ENCODE measurements around the gene MCM3.

The MCM3 gene

GRCh38 chr6:52251113-52251512, 33.4 kb downstream of the MCM3 start:
- Histone ChIP-seq H3K9me3 (ENCODE audit: insufficient read depth, low read length) (no peaks in the 10 kb centered on the region), H3K4me3 (ENCODE audit: low read length) (no peak overlapping the region)

DNA sequence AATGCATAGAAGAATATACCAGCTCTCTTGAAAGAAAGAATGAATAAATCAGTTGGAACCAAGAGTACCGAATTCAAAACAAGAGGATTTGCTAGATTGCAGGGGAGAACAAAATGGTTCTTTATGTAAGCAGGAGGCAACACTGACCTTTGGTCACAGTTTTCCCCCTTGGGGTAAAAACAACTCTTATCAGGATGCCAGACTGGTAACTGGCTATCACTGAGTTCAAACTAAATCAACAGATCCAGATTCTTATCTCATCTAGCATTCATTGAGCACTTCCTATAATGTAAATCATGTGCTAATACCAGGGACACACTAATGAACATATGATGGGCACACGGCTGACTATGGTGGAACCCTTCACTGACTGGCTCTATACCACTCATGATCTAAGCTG, 35.5 kb downstream of the MCM3 start:
- Histone ChIP-seq H3K9ac (ENCODE audit: low read length) (no peak overlapping the region), H2AFZ (ENCODE audit: low read depth, low read length) (no peak overlapping the region), H3K4me3 (ENCODE audit: low read length) (no peak overlapping the region), H3K79me2 (ENCODE audit: low read length) (no peaks in the 10 kb centered on the region), H3K36me3 (replicated peaks; ENCODE audit: low read depth, low read length) (no peaks in the 10 kb centered on the region), H3K9me3 (ENCODE audit: insufficient read depth, low read length) (no peaks in the 10 kb centered on the region), H3K27me3 (ENCODE audit: low read depth, low read length) (peaks cover 55% of the 10 kb centered on the region), H3K4me1 (ENCODE audit: low read length) (peaks cover 18% of the 10 kb centered on the region), H3K4me2 (ENCODE audit: low read length) (no peak overlapping the region), H3K27ac (ENCODE audit: low read length) (no peak overlapping the region), H4K20me1 (ENCODE audit: insufficient read depth, low read length) (no peaks in the 10 kb centered on the region)
- no peak for TF ChIP-seq EZH2phosphoT487 (IDR thresholded peaks at IDR 0.05; ENCODE audit: low read depth)
- TF ChIP-seq CTCF (IDR thresholded peaks at IDR 0.05; ENCODE audit: low read depth, low read length) = no peak

More at GRCh38 chr6:52251113-52251512, 33.4 kb downstream of the MCM3 start:
- no peak for TF ChIP-seq CTCF (IDR thresholded peaks at IDR 0.05; ENCODE audit: low read depth, low read length)
- no peak for TF ChIP-seq EZH2phosphoT487 (IDR thresholded peaks at IDR 0.05; ENCODE audit: low read depth)
- no peaks in the 10 kb centered on the region for H3K36me3 ChIP-seq (replicated peaks; ENCODE audit: low read depth, low read length)
- no peak overlapping the region for H3K27ac ChIP-seq (ENCODE audit: low read length)
- no peaks in the 10 kb centered on the region for H4K20me1 ChIP-seq (ENCODE audit: insufficient read depth, low read length)
- H2AFZ ChIP-seq (ENCODE audit: low read depth, low read length) = no peak overlapping the region
- no peak overlapping the region for H3K9ac ChIP-seq (ENCODE audit: low read length)
- H3K79me2 ChIP-seq (ENCODE audit: low read length) = no peaks in the 10 kb centered on the region
- peaks cover 28% of the 10 kb centered on the region for H3K4me1 ChIP-seq (ENCODE audit: low read length)
- H3K27me3 ChIP-seq (ENCODE audit: low read depth, low read length) = peaks cover 59% of the 10 kb centered on the region
- peak overlapping the region; percentile 29 for H3K4me2 ChIP-seq (ENCODE audit: low read length)

DNA sequence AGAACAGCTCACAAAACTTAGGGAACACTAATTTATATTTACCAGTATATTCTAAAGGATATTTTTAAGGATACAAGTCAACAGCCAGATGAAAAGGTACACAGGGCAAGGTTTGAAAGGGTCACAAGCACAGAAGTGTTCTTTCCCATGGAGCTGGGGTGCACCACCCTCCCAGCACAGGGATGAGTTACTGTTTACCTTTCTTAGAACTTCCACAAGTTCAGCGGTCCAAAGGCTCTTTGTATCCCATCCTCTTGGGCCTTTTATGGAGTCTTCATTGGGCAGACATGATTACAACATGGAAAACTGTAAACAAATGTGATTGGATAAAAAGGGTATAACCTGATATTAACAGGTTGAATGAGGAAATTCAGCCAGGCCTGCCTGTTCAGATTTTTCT, 39.1 kb downstream of the MCM3 start:
- Histone ChIP-seq H3K9ac (ENCODE audit: low read length) (no peak overlapping the region), H3K79me2 (ENCODE audit: low read length) (no peaks in the 10 kb centered on the region), H4K20me1 (ENCODE audit: insufficient read depth, low read length) (no peaks in the 10 kb centered on the region), H3K27me3 (ENCODE audit: low read depth, low read length) (peaks cover 52% of the 10 kb centered on the region), H2AFZ (ENCODE audit: low read depth, low read length) (no peak overlapping the region), H3K4me1 (ENCODE audit: low read length) (peaks cover 3% of the 10 kb centered on the region), H3K4me3 (ENCODE audit: low read length) (no peak overlapping the region), H3K4me2 (ENCODE audit: low read length) (no peak overlapping the region), H3K36me3 (replicated peaks; ENCODE audit: low read depth, low read length) (no peaks in the 10 kb centered on the region), H3K27ac (ENCODE audit: low read length) (no peak overlapping the region), H3K9me3 (ENCODE audit: insufficient read depth, low read length) (no peaks in the 10 kb centered on the region)
- TF ChIP-seq EZH2phosphoT487 (IDR thresholded peaks at IDR 0.05; ENCODE audit: low read depth) (no peak), CTCF (IDR thresholded peaks at IDR 0.05; ENCODE audit: low read depth, low read length) (no peak)

DNA sequence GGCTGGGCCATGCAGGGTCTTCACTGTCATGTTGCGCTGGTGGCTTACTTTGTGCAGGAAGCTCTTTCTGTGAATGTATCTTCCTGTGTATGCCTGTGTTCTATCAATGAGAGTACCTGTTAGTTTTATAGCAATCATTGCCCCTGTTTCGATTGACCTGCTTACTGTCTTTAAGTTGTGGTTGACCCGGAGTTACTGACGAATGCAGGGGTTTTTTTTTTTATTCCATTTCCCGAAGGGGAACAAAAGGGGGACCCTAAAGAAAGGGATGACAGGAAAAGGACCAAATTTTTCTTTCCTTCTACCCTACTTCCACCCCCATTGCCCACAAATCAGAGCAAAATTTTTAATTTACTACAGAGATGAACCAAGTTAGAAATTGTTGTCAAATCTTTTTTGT, 40.1 kb downstream of the MCM3 start, which contains the start of gene IL17F:
Gene IL17F (minus strand): TSS at position 101 of the 400 bp plus-strand sequence. CDS start 71 bp downstream, at position 30.
- H3K27me3 ChIP-seq (ENCODE audit: low read depth, low read length) = peaks cover 47% of the 10 kb centered on the region
- no peak within 1 kb of the TSS for H3K4me3 ChIP-seq (ENCODE audit: low read length)
- H3K79me2 ChIP-seq (ENCODE audit: low read length) = no peaks in the 10 kb centered on the region
- H3K27ac ChIP-seq (ENCODE audit: low read length) = no peak within 1 kb of the TSS
- H4K20me1 ChIP-seq (ENCODE audit: insufficient read depth, low read length) = no peaks in the 10 kb centered on the region
- H3K9ac ChIP-seq (ENCODE audit: low read length) = no peak within 1 kb of the TSS
- TF ChIP-seq CTCF (IDR thresholded peaks at IDR 0.05; ENCODE audit: low read depth, low read length) (no peak), EZH2phosphoT487 (IDR thresholded peaks at IDR 0.05; ENCODE audit: low read depth) (no peak)
- H3K9me3 ChIP-seq (ENCODE audit: insufficient read depth, low read length) = no peaks in the 10 kb centered on the region
- H3K4me1 ChIP-seq (ENCODE audit: low read length) = no peaks in the 10 kb centered on the region
- H2AFZ ChIP-seq (ENCODE audit: low read depth, low read length) = no peak within 1 kb of the TSS
- H3K4me2 ChIP-seq (ENCODE audit: low read length) = no peak within 1 kb of the TSS
- H3K36me3 ChIP-seq (replicated peaks; ENCODE audit: low read depth, low read length) = no peaks in the 10 kb centered on the region

Measured in OCI-LY3 (cell line).